Central memory CD8-positive, alpha-beta T cell (primary cell): ENCODE measurements around the gene SLC35E1.

Experiments used
- ATAC-seq: fragments of 150-1000 bp; cut with Tn5 transposase; replicated peaks from 2 replicates; pipeline ENCODE4 v1.10.0; 2022; ENCODE audit warnings: mild to moderate bottlenecking, moderate FRiP score, moderate number of reproducible peaks; ENCODE audit not compliant: poor library complexity, severe bottlenecking; ENCODE audit errors: extremely low read depth
- DNase-seq, 2 donors: peaks; one replicate each; pipeline ENCODE4 v3.0.0; 2021; ENCODE audit warnings: low spot score in 2 of 2
- H3K27ac Mint-ChIP-seq: one replicate; pipeline ENCODE4 v1.8.0; 2022; ENCODE audit warnings: low read depth, mild to moderate bottlenecking, moderate library complexity, mixed read lengths
- H3K27me3 Mint-ChIP-seq: one replicate; pipeline ENCODE4 v1.8.0; 2022; ENCODE audit warnings: mixed read lengths
- H3K36me3 Mint-ChIP-seq: one replicate; pipeline ENCODE4 v1.8.0; 2022; ENCODE audit warnings: mild to moderate bottlenecking, moderate library complexity, mixed read lengths; ENCODE audit not compliant: insufficient read depth
- H3K4me1 Mint-ChIP-seq: one replicate; pipeline ENCODE4 v1.8.0; 2022; ENCODE audit warnings: mixed read lengths
- H3K4me3 Mint-ChIP-seq: one replicate; pipeline ENCODE4 v1.8.0; 2022; ENCODE audit warnings: mild to moderate bottlenecking, moderate library complexity, mixed read lengths
- H3K9me3 Mint-ChIP-seq: one replicate; pipeline ENCODE4 v1.8.0; 2022; ENCODE audit warnings: mixed read lengths

The SLC35E1 gene

DNA sequence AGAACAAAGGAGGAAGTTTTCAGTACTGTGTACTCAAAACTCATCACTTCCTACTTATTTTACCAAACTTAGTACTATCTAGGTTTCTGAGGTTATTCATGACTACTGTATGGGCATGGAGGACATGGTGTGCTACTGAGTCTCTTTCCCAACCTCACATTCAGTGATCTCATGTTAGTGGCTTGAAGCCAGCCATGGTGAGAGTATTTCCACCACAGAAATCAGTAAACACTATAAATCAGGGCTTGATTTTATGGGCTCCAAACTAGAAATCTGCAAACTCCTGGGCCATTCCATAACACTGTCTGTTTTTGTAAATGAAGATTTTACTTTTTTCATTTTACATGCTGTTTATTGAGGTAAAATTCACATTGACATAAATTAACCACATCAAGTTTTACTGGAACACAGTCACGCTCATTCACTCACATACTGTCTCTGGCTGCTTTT, 36.1 kb upstream of the SLC35E1 start:
- H3K27me3 Mint-ChIP-seq = no peaks in the 10 kb centered on the region
- no peak overlapping the region for H3K27ac Mint-ChIP-seq
- DNase-seq = no peak
- H3K4me3 Mint-ChIP-seq = no peak overlapping the region
- peaks cover 10% of the 10 kb centered on the region for H3K36me3 Mint-ChIP-seq
- peaks cover 59% of the 10 kb centered on the region for H3K4me1 Mint-ChIP-seq
- ATAC-seq = no peak
- no peaks in the 10 kb centered on the region for H3K9me3 Mint-ChIP-seq

DNA sequence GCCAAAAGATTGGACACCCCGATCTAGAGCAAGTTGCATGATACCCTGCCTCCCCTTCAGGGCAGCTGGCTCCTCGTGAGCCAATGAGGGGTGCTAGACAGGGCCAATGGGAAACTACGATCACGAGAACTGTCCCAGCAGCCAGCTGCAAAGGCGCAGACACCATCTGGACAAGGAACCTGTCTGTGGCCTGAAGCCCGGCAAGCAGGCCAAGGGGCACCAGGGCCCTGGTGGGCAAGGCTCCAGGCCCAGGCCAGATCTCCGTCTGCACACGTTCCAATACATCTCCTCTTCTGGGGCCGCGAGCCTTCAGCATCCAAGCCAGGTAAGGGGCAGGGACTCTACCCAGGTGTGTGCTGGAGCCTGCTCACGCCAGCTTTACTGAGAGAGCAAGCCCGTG, 35.6 kb upstream of the SLC35E1 start:
- peaks cover 10% of the 10 kb centered on the region for H3K36me3 Mint-ChIP-seq
- no peak overlapping the region for H3K4me3 Mint-ChIP-seq
- peaks cover 59% of the 10 kb centered on the region for H3K4me1 Mint-ChIP-seq
- DNase-seq (no peak), ATAC-seq (no peak)
- H3K27ac Mint-ChIP-seq = no peak overlapping the region
- H3K27me3 Mint-ChIP-seq = no peaks in the 10 kb centered on the region
- H3K9me3 Mint-ChIP-seq = no peaks in the 10 kb centered on the region

- H3K27me3 Mint-ChIP-seq = no peaks in the 10 kb centered on the region
- peak overlapping the region; percentile 48 for H3K27ac Mint-ChIP-seq
- ATAC-seq (no peak), DNase-seq (no peak)
- H3K9me3 Mint-ChIP-seq = no peaks in the 10 kb centered on the region
- H3K36me3 Mint-ChIP-seq = peaks cover 8% of the 10 kb centered on the region
- no peak overlapping the region for H3K4me3 Mint-ChIP-seq
- H3K4me1 Mint-ChIP-seq = peaks cover 46% of the 10 kb centered on the region
Measured at GRCh38 chr19:16605553-16605994, 33.4 kb upstream of the SLC35E1 start.

- Mint-ChIP-seq H3K27ac (peak overlapping the region; percentile 48), H3K4me1 (peaks cover 48% of the 10 kb centered on the region), H3K27me3 (no peaks in the 10 kb centered on the region), H3K4me3 (no peak overlapping the region), H3K9me3 (no peaks in the 10 kb centered on the region), H3K36me3 (peaks cover 11% of the 10 kb centered on the region)
- ATAC-seq (no peak), DNase-seq (no peak)
Measured at GRCh38 chr19:16605115-16605514, 32.9 kb upstream of the SLC35E1 start.

- ATAC-seq = no peak
- Mint-ChIP-seq H3K36me3 (peaks cover 12% of the 10 kb centered on the region), H3K4me1 (peaks cover 49% of the 10 kb centered on the region), H3K27me3 (no peaks in the 10 kb centered on the region), H3K9me3 (no peaks in the 10 kb centered on the region), H3K27ac (no peak overlapping the region), H3K4me3 (no peak overlapping the region)
- DNase-seq = no peak
Measured at GRCh38 chr19:16604615-16605014, 32.4 kb upstream of the SLC35E1 start.

- Mint-ChIP-seq H3K4me3 (no peak overlapping the region), H3K9me3 (no peaks in the 10 kb centered on the region), H3K36me3 (peaks cover 15% of the 10 kb centered on the region), H3K27me3 (no peaks in the 10 kb centered on the region), H3K27ac (no peak overlapping the region), H3K4me1 (peaks cover 41% of the 10 kb centered on the region)
- no peak for DNase-seq
- no peak for ATAC-seq
Measured at GRCh38 chr19:16603090-16603489, 30.9 kb upstream of the SLC35E1 start.

DNA sequence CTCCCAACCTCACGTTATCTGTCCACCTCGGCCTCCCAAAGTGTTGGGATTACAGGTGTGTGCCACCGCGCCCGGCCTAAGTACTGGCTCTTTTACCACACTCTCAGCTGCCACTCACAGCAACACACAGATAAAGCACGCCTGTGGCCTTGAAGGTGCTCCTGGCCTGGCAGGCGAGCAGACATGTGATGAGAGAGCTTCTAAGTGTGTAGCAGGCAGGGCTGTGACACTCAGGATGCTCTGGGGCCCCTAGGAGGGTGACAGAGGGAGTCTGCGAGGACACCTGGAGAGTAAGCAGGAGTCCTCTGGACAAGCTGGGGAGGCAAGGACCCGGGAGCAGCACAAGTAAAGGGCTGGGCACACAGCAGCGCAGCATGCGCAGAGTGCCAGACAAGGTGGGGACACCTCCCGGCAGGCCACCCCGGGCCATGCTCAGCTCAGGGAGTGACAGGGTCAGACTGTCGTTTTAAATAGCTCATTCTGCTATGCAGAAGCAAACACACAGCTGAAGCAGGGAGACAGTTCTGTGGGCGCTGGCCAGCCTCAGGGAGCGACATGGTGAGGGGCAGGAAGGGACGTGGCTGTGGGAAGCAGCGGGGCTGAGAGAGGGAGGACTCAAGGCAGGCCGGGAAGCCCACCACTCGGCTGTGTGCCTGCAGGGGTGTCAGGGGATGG, 29.3 kb upstream of the SLC35E1 start:
- Mint-ChIP-seq H3K27me3 (no peaks in the 10 kb centered on the region), H3K36me3 (peaks cover 13% of the 10 kb centered on the region), H3K4me1 (peaks cover 49% of the 10 kb centered on the region), H3K9me3 (no peaks in the 10 kb centered on the region), H3K27ac (no peak overlapping the region), H3K4me3 (no peak overlapping the region)
- ATAC-seq = no peak
- no peak for DNase-seq

DNA sequence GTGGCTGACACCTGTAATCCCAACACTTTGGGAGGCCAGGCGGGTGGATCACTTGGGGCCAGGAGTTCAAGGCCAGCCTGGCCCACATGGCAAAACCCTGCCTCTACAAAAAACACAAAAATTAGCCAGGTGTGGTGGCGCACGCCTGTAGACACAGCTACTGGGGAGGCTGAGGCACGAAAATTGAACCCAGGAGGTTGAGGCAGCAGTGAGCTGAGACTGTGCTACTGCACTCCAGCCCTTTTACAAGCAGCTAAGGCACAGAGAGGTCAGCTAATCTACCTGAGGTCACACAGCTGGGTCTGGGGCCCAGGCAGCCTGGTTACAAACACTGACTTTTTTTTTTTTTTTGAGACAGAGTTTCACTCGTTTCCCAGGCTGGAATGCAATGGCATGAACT, 28.6 kb upstream of the SLC35E1 start:
- Mint-ChIP-seq H3K9me3 (no peaks in the 10 kb centered on the region), H3K4me1 (peaks cover 54% of the 10 kb centered on the region), H3K36me3 (peaks cover 13% of the 10 kb centered on the region), H3K27ac (peak overlapping the region; percentile 79), H3K27me3 (no peaks in the 10 kb centered on the region), H3K4me3 (no peak overlapping the region)
- DNase-seq (no peak), ATAC-seq (no peak)

- Mint-ChIP-seq H3K36me3 (peaks cover 12% of the 10 kb centered on the region), H3K4me3 (no peak overlapping the region), H3K9me3 (no peaks in the 10 kb centered on the region), H3K4me1 (peaks cover 54% of the 10 kb centered on the region), H3K27ac (peak overlapping the region; percentile 79), H3K27me3 (no peaks in the 10 kb centered on the region)
- ATAC-seq (no peak), DNase-seq (no peak)
Measured at GRCh38 chr19:16599655-16600346, 27.6 kb upstream of the SLC35E1 start.

DNA sequence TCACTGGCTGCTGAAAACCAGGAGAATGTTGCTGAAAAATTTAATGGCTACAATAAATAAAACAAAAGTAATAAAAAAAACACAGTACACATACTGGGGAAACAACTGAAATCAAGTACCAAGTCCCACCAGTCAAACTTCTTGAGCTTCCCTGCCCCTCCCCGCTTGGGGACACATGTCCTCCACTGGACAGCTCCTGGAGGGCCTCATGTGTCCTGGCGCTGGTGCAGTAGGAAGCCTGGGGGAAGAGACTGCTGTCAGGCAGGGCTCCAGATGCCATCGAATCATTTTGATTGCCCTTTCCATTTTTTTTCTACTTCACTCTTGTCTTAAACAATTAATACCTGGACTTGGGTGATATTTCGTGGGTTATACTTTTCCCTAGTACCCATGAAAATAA, 26.6 kb upstream of the SLC35E1 start:
- H3K27ac Mint-ChIP-seq = no peak overlapping the region
- H3K4me1 Mint-ChIP-seq = peaks cover 54% of the 10 kb centered on the region
- ATAC-seq (no peak), DNase-seq (no peak)
- H3K27me3 Mint-ChIP-seq = no peaks in the 10 kb centered on the region
- H3K36me3 Mint-ChIP-seq = peaks cover 11% of the 10 kb centered on the region
- H3K4me3 Mint-ChIP-seq = no peak overlapping the region
- H3K9me3 Mint-ChIP-seq = no peaks in the 10 kb centered on the region

DNA sequence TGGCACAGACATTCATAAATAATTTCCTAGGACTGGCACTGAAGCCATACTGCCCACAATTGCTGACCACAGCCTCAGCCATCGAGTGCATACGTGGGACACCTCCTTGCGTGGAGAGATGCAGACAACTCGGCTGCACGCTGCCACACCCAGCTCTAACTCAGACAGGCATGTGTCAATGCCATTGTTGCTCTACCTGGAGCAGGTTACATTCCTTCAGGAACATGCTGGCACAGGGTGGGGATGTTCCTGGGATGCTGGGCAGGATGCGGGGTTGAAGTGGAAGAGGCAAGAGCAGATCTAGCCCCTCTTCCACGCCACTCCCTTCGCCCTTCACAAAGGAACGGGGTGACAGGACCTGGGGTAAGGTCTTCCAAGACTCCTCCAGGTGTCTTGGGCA, 24.2 kb upstream of the SLC35E1 start:
- ATAC-seq (no peak), DNase-seq (no peak)
- H3K4me3 Mint-ChIP-seq = no peak overlapping the region
- no peak overlapping the region for H3K27ac Mint-ChIP-seq
- H3K4me1 Mint-ChIP-seq = peaks cover 57% of the 10 kb centered on the region
- H3K27me3 Mint-ChIP-seq = no peaks in the 10 kb centered on the region
- peaks cover 12% of the 10 kb centered on the region for H3K36me3 Mint-ChIP-seq
- no peaks in the 10 kb centered on the region for H3K9me3 Mint-ChIP-seq

DNA sequence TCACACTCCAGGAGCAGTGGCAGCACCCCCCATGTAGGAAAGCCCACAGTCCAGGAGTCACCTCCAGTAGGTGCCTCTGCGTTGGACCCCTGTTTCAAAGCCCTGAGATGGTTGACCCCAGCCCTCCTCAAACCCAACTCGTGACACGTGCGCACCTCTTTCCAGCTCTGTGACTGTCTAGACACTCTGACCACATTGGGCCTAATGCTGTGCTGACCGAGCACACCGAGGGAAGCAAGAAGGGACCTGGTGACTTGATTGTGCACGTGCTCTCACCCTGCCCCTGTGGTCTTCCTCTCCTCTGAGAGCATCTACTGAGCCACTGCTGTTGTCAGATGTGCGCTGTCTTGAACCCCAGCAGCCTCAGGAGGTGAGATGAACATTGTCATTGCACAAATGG, 22.9 kb upstream of the SLC35E1 start:
- Mint-ChIP-seq H3K27ac (peak overlapping the region; percentile 91), H3K9me3 (no peaks in the 10 kb centered on the region), H3K36me3 (peaks cover 12% of the 10 kb centered on the region), H3K4me1 (peaks cover 53% of the 10 kb centered on the region), H3K4me3 (peak overlapping the region; percentile 71), H3K27me3 (no peaks in the 10 kb centered on the region)
- no peak for DNase-seq
- peak; percentile 12 for ATAC-seq

GRCh38 chr19:16594681-16595091, 22.5 kb upstream of the SLC35E1 start:
- Mint-ChIP-seq H3K36me3 (peaks cover 11% of the 10 kb centered on the region), H3K9me3 (no peaks in the 10 kb centered on the region), H3K4me1 (peaks cover 55% of the 10 kb centered on the region), H3K27ac (peak overlapping the region; percentile 91), H3K4me3 (peak overlapping the region; percentile 71), H3K27me3 (no peaks in the 10 kb centered on the region)
- DNase-seq = peak in 1 of 2 donors; percentile 55
- ATAC-seq = peak; percentile 90
